K562 (cell line): ENCODE results near the gene FOXK2. TPM values are rescaled to one million over a fixed set of nuclear protein-coding genes. Genes with fewer than 3 reads are reported as not detected.

ENCODE experiments used
- CREB3 ChIP-seq: fragments of 450-650 bp; conservative IDR thresholded peaks from 2 replicates; pipeline ENCODE4 v1.6.1; 2016; ENCODE audit warnings: missing genetic modification characterization, low read depth, mild to moderate bottlenecking, missing compliant biosample characterization, moderate library complexity
- DEAF1 ChIP-seq: fragments of 450-650 bp; formaldehyde crosslinking; IDR thresholded peaks from 2 replicates; pipeline ENCODE4 v1.4.0; 2020; ENCODE audit warnings: mild to moderate bottlenecking, moderate library complexity
- E2F8 ChIP-seq: fragments of 450-650 bp; IDR thresholded peaks from 2 replicates; pipeline ENCODE4 v1.7.1; 2018; ENCODE audit warnings: mild to moderate bottlenecking, low read depth; ENCODE audit not compliant: partially characterized antibody
- EGR1 ChIP-seq: fragments of 450-650 bp; conservative IDR thresholded peaks from 2 replicates; pipeline ENCODE4 v1.6.1; 2017; ENCODE audit warnings: mild to moderate bottlenecking
- EP400 ChIP-seq: fragments of 450-650 bp; IDR thresholded peaks from 2 replicates; pipeline ENCODE4 v1.6.1; 2017; ENCODE audit warnings: antibody characterized with exemption, mild to moderate bottlenecking, moderate library complexity
- FOXP1 ChIP-seq: sonication (generic); formaldehyde crosslinking; IDR thresholded peaks from 2 replicates; pipeline ENCODE4 v1.8.0; 2022; ENCODE audit warnings: mild to moderate bottlenecking, missing genetic modification reagents
- GMEB1 ChIP-seq: fragments of 250-450 bp; sonication (Bioruptor Pico); IDR thresholded peaks from 2 replicates; pipeline ENCODE4 v1.4.0; 2020; ENCODE audit warnings: mild to moderate bottlenecking
- HINFP ChIP-seq: fragments of 450-650 bp; conservative IDR thresholded peaks from 2 replicates; pipeline ENCODE4 v1.6.1; 2016; ENCODE audit warnings: missing genetic modification characterization, low read depth, mild to moderate bottlenecking, control low read depth, missing compliant biosample characterization
- NUFIP1 ChIP-seq: fragments of 450-650 bp; IDR thresholded peaks from 2 replicates; pipeline ENCODE4 v1.6.1; 2018; ENCODE audit not compliant: partially characterized antibody
- PREB ChIP-seq: sonication (generic); formaldehyde crosslinking; IDR thresholded peaks from 2 replicates; pipeline ENCODE4 v1.8.1; 2023; ENCODE audit warnings: mild to moderate bottlenecking, missing genetic modification reagents
- SMAD2 ChIP-seq: fragments of 150-350 bp; IDR thresholded peaks from 2 replicates; pipeline ENCODE4 v1.6.1; 2014; ENCODE audit warnings: low read depth, mild to moderate bottlenecking, low read length
- TAF1 ChIP-seq: IDR thresholded peaks from 2 replicates; pipeline ENCODE4 v1.6.1; 2011; ENCODE audit warnings: mild to moderate bottlenecking, low read length, moderate library complexity; ENCODE audit not compliant: insufficient read depth, control insufficient read depth, severe bottlenecking; ENCODE audit errors: extremely low read depth
- TEAD2 ChIP-seq: fragments of 450-650 bp; IDR thresholded peaks from 2 replicates; pipeline ENCODE4 v1.6.1; 2016; ENCODE audit warnings: missing genetic modification characterization, control low read depth, missing compliant biosample characterization
- ZBTB9 ChIP-seq: fragments of 450-650 bp; formaldehyde crosslinking; IDR thresholded peaks from 2 replicates; pipeline ENCODE4 v1.4.0; 2020; ENCODE audit warnings: mild to moderate bottlenecking, moderate library complexity
- ZNF175 ChIP-seq: fragments of 200-800 bp; sonication (Bioruptor generic); IDR thresholded peaks from 2 replicates; pipeline ENCODE4 v1.6.1; 2016; ENCODE audit warnings: low read depth, mild to moderate bottlenecking, missing genetic modification characterization, missing compliant biosample characterization
- ZNF224 ChIP-seq: sonication (generic); formaldehyde crosslinking; IDR thresholded peaks from 2 replicates; pipeline ENCODE4 v1.8.0; 2022; ENCODE audit warnings: mild to moderate bottlenecking, missing genetic modification reagents
- polyA plus RNA-seq, 8 experiments: library from polyadenylated mRNA; depleted of rRNA in 4 of 8; stranded (reverse) in 5 of 8; unstranded in 3 of 8; fragments of >200 nt; fragmentation: Nextera tagmentation in 2 of 8; fragmentation: Illumina TruSeq in 1 of 8; extraction: Ambion mirVana in 2 of 8; extraction: Trizol in 1 of 8; gene quantifications; 2 replicates each; pipeline versions ENCODE4 v1.2.1 to v1.2.3, GENCODE V29; 2011 to 2014; ENCODE audit warnings: inconsistent platforms in 1 of 8, missing spikeins in 1 of 8
- total RNA-seq, 7 experiments: library from RNA; depleted of rRNA in 6 of 7; stranded (reverse); fragments of >200 nt in 6 of 7; fragmentation: Illumina TruSeq in 2 of 7; extraction: Trizol in 2 of 7; gene quantifications; 2 replicates each; pipeline versions ENCODE4 v1.2.1 to v1.2.3, GENCODE V29; 2011 to 2021; ENCODE audit warnings: low replicate concordance in 1 of 7

FOXK2 gene
- total and polyA plus RNA-seq, 9 of the 15 experiments (the other 6 are each of a cell fraction or from before 2014, with no cell fraction given): 3.0 to 86.0 (median 44.1) TPM

GRCh38 chr17:82648165-82648668 lies 128.7 kb downstream of the FOXK2 start, which contains the start of gene WDR45B (continued):
- TF ChIP-seq ZNF175 (no peak), NUFIP1 (no peak), HINFP (tag) (no peak), TAF1 (peak; percentile 40), DEAF1 (CRISPR knock-in tag) (no peak), TEAD2 (tag) (no peak), EGR1 (peak; percentile 94), SMAD2 (no peak), CREB3 (no peak), EP400 (peak; percentile 78; the same call in 1 of the 2 replicates), GMEB1 (peak; percentile 100), PREB (no peak), ZBTB9 (CRISPR knock-in tag) (0 out of 2 replicates have a peak, but pooled peaks have one; percentile 36), ZNF224 (no peak), FOXP1 (no peak), E2F8 (peak; percentile 30)
